DND-41 (cell line): ENCODE measurements around the gene ERCC2.
"Not testable (repeated sequence)": the region's sequence is repeated elsewhere in the genome, so short reads cannot be mapped to it uniquely, and the experiment has no call there.

ENCODE experiments used
- ATAC-seq: fragments of 200-7000 bp; cut with Tn5 transposase; 3 replicates; pipeline ENCODE4 v1.9.1; 2021; ENCODE audit warnings: low read depth; ENCODE audit not compliant: insufficient read depth
- DNase-seq: peaks from one replicate; pipeline ENCODE4 v3.0.0-alpha.2; 2020
- H2AFZ ChIP-seq: 2 replicates; pipeline ENCODE4 v1.6.0; 2012; ENCODE audit warnings: low read depth, low read length
- H3K27ac ChIP-seq: 2 replicates; pipeline ENCODE4 v1.5.1; 2012; ENCODE audit warnings: low read length, inconsistent platforms
- H3K27me3 ChIP-seq: fragments of 200-600 bp; sonication (generic); 2 replicates; pipeline ENCODE4 v1.6.0; 2012; ENCODE audit warnings: low read length, mild to moderate bottlenecking, inconsistent platforms; ENCODE audit not compliant: insufficient read depth, poor library complexity
- H3K36me3 ChIP-seq: 2 replicates; pipeline ENCODE4 v1.5.1; 2012; ENCODE audit warnings: low read length, inconsistent platforms; ENCODE audit not compliant: insufficient read depth
- H3K4me1 ChIP-seq: 2 replicates; pipeline ENCODE4 v1.5.1; 2012; ENCODE audit warnings: mild to moderate bottlenecking, low read length; ENCODE audit not compliant: insufficient read depth
- H3K4me2 ChIP-seq: 2 replicates; pipeline ENCODE4 v1.6.0; 2012; ENCODE audit warnings: mild to moderate bottlenecking, moderate library complexity, low read length, inconsistent platforms; ENCODE audit not compliant: insufficient read depth
- H3K4me3 ChIP-seq, 2 experiments: fragments of 200-600 bp in 1 of 2; shearing (Covaris generic) in 1 of 2; 2 replicates each; pipeline ENCODE4 v1.5.1; 2012 to 2016; ENCODE audit warnings: inconsistent platforms in 2 of 2, low read length in 2 of 2, mild to moderate bottlenecking in 2 of 2, low read depth in 1 of 2, moderate library complexity in 1 of 2
- H3K79me2 ChIP-seq: 2 replicates; pipeline ENCODE4 v1.6.0; 2012; ENCODE audit warnings: low read length, inconsistent platforms; ENCODE audit not compliant: insufficient read depth
- H3K9ac ChIP-seq: 2 replicates; pipeline ENCODE4 v1.6.0; 2012; ENCODE audit warnings: low read depth, mild to moderate bottlenecking, inconsistent platforms, low read length, moderate library complexity
- H3K9me3 ChIP-seq: 2 replicates; pipeline ENCODE4 v1.5.1; 2012; ENCODE audit warnings: low read length, moderate library complexity, mild to moderate bottlenecking, inconsistent platforms; ENCODE audit not compliant: insufficient read depth, severe bottlenecking
- H4K20me1 ChIP-seq: 2 replicates; pipeline ENCODE4 v1.6.0; 2012; ENCODE audit warnings: low read length; ENCODE audit not compliant: insufficient read depth
- CTCF ChIP-seq: IDR thresholded peaks from 2 replicates; pipeline ENCODE4 v1.5.1; 2012; ENCODE audit warnings: borderline replicate concordance, low read length, moderate library complexity, mild to moderate bottlenecking; ENCODE audit not compliant: poor library complexity, severe bottlenecking; ENCODE audit errors: extremely low read depth
- EZH2 ChIP-seq: IDR thresholded peaks from 3 replicates; pipeline ENCODE4 v1.6.1; 2012; ENCODE audit warnings: borderline replicate concordance, low read depth, mild to moderate bottlenecking, moderate library complexity, low read length, inconsistent platforms; ENCODE audit not compliant: severe bottlenecking

The ERCC2 gene

GRCh38 chr19:45315304-45315703 is 55.1 kb downstream of the ERCC2 start:
- ATAC-seq (no peak), DNase-seq (no peak)
- H3K9ac ChIP-seq = no peak overlapping the region
- no peak overlapping the region for H3K27ac ChIP-seq
- TF ChIP-seq CTCF (no peak), EZH2 (no peak)
- H3K9me3 ChIP-seq = no peaks in the 10 kb centered on the region
- H3K36me3 ChIP-seq = no peaks in the 10 kb centered on the region
- H3K4me1 ChIP-seq = no peaks in the 10 kb centered on the region
- H3K79me2 ChIP-seq = no peaks in the 10 kb centered on the region
- H3K4me2 ChIP-seq = no peak overlapping the region
- no peak overlapping the region for H3K4me3 ChIP-seq
- H3K27me3 ChIP-seq = peaks cover 3% of the 10 kb centered on the region
- H2AFZ ChIP-seq = no peak overlapping the region
- H4K20me1 ChIP-seq = no peaks in the 10 kb centered on the region

DNA sequence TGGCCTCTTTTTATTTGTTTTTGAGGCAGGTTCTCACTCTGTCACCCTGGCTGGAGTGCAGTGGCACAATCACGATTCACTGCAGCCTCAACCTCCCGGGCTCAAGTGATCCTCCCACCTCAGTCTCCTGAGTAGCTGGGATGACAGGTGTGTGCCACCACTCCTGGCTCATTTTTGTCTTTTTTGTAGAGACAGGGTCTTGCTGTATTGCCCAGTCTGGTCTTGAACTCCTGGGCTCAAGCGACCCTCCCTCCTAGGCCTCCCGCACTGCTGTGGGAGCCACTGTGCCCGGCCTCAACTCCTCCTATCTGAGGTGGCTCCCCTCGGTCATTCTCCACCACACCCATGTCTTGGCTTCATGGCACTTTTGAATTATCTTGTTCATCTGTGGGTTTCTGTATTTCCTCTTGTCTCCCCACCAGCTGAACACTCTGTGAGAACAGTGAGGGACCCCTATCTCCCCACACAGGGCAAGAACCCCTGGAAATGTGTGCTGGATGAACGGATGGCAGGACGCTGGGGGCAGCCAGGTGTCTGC is 55.6 kb downstream of the ERCC2 start:
- no peak overlapping the region for H3K4me3 ChIP-seq
- peaks cover 3% of the 10 kb centered on the region for H3K27me3 ChIP-seq
- H4K20me1 ChIP-seq = no peaks in the 10 kb centered on the region
- no peaks in the 10 kb centered on the region for H3K9me3 ChIP-seq
- no peaks in the 10 kb centered on the region for H3K36me3 ChIP-seq
- DNase-seq = no peak
- H3K4me2 ChIP-seq = no peak overlapping the region
- H3K27ac ChIP-seq = no peak overlapping the region
- H3K9ac ChIP-seq = no peak overlapping the region
- H3K79me2 ChIP-seq = no peaks in the 10 kb centered on the region
- no peak for ATAC-seq
- H2AFZ ChIP-seq = no peak overlapping the region
- TF ChIP-seq CTCF = no peak
- no peak for TF ChIP-seq EZH2
- H3K4me1 ChIP-seq = no peaks in the 10 kb centered on the region

- not testable (repeated sequence) for H2AFZ ChIP-seq, H3K27me3 ChIP-seq, H3K79me2 ChIP-seq, H3K9me3 ChIP-seq, H3K9ac ChIP-seq, H3K4me3 ChIP-seq, H3K36me3 ChIP-seq, H3K27ac ChIP-seq, H3K4me1 ChIP-seq, H4K20me1 ChIP-seq, ATAC-seq, H3K4me2 ChIP-seq, DNase-seq
These were observed 58.1 kb downstream of the ERCC2 start for GRCh38 chr19:45312285-45312684.

- Histone ChIP-seq H2AFZ (no peak overlapping the region), H4K20me1 (no peaks in the 10 kb centered on the region), H3K9me3 (no peaks in the 10 kb centered on the region), H3K9ac (no peak overlapping the region), H3K79me2 (no peaks in the 10 kb centered on the region), H3K4me3 (no peak overlapping the region), H3K27me3 (peaks cover 3% of the 10 kb centered on the region), H3K4me2 (no peak overlapping the region), H3K36me3 (no peaks in the 10 kb centered on the region), H3K27ac (no peak overlapping the region), H3K4me1 (no peaks in the 10 kb centered on the region)
- ATAC-seq (no peak), DNase-seq (no peak)
- TF ChIP-seq EZH2 (no peak), CTCF (no peak)
These were observed 58.8 kb downstream of the ERCC2 start for GRCh38 chr19:45311621-45312020.

DNA sequence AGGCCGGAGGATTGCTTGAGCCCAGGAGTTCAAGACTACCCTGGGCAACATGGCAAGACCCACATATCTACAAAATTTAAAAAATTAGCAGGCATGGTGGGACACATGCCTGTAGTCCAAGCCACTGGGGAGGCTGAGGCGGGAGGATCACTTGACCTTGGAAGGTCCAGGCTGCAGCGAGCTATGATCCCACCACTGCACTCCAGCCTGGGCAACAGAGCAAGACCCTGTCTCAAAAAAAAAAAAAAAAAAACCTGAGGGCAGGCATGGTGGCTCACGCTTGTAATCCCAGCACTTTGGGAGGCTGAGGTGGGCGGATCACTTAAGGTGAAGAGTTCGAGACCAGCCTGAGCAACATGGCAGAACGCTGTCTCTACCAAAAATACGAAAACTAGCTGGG is 61.1 kb downstream of the ERCC2 start:
- not testable (repeated sequence) for ATAC-seq, H3K4me2 ChIP-seq, H3K27me3 ChIP-seq, H3K27ac ChIP-seq, H4K20me1 ChIP-seq, H3K4me3 ChIP-seq, H3K9ac ChIP-seq, H3K4me1 ChIP-seq, H2AFZ ChIP-seq, H3K9me3 ChIP-seq, DNase-seq, H3K79me2 ChIP-seq, H3K36me3 ChIP-seq
